HG03139 (cell line): ENCODE measurements around the gene ZNF362.
"Not testable (repeated sequence)": the region's sequence is repeated elsewhere in the genome, so short reads cannot be mapped to it uniquely, and the experiment has no call there.

Source experiments
- ATAC-seq: cut with Tn5 transposase; IDR thresholded peaks from one replicate; pipeline ENCODE4 v1.9.1; 2021; ENCODE audit not compliant: unreplicated experiment

Gene ZNF362, protein sequence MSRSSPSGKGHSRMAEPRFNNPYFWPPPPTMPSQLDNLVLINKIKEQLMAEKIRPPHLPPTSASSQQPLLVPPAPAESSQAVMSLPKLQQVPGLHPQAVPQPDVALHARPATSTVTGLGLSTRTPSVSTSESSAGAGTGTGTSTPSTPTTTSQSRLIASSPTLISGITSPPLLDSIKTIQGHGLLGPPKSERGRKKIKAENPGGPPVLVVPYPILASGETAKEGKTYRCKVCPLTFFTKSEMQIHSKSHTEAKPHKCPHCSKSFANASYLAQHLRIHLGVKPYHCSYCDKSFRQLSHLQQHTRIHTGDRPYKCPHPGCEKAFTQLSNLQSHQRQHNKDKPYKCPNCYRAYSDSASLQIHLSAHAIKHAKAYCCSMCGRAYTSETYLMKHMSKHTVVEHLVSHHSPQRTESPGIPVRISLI

DNA sequence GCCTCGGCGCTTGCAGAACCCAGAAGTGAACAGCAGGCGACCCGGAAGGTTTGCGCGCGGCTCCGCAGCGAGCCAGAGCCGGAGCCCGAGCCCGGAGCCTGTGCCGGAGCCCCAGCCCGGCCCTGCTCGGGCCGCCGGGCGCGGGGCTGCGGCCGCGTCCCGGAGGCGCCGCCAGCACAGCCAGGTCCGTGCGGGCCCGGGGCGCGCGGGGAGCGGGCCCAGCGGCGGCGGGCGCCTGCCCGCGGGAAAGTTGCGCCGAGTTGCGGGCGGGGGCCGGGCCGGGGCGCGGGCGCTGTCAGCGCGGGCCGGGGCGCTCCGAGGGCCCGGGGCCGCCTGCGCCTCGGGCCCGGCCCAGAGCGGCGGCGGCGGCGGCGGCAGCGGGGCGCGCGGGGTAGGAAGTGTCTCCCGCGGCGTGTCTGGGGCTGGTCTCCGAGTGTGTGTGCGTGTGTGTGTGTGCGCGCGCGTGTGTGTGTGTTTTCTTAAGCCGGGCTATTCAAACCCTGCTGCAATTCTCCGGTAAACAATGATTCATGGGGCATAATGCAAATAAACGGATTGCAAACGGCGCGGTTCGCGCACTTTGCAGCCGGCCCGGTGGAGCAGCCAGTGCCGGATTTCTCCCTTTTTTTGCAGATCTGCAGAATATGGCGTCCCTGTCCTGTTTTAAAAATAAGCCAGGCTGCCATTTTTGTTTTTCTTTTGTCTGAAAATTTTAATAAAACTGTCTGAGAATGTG, at the start of gene ZNF362:
Gene ZNF362, plus strand, starts transcription at position 22 of the 736 bp plus-strand sequence. CDS start 14,083 bp downstream, outside the sequence.
- peak; percentile 54 for ATAC-seq

DNA sequence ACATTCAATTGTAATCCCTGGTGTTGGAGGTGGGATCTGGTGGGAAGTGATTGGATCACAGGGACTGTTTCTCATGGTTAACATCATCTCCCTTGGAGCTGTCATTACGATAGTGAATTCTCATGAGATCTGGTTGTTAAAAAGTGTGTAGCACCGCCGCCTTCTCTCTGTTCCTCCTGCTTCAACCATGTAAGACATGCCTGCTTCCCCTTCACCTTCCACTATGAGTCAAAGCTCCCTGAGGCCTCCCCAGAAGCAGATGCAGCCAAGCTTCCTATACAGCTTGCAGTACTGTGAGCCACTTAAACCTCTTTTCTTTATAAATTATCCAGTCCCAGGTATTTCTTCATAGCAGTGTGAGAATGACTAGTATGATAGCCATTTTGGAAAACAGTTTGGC, 44.3 kb upstream of the ZNF362 start:
- ATAC-seq: no peak

DNA sequence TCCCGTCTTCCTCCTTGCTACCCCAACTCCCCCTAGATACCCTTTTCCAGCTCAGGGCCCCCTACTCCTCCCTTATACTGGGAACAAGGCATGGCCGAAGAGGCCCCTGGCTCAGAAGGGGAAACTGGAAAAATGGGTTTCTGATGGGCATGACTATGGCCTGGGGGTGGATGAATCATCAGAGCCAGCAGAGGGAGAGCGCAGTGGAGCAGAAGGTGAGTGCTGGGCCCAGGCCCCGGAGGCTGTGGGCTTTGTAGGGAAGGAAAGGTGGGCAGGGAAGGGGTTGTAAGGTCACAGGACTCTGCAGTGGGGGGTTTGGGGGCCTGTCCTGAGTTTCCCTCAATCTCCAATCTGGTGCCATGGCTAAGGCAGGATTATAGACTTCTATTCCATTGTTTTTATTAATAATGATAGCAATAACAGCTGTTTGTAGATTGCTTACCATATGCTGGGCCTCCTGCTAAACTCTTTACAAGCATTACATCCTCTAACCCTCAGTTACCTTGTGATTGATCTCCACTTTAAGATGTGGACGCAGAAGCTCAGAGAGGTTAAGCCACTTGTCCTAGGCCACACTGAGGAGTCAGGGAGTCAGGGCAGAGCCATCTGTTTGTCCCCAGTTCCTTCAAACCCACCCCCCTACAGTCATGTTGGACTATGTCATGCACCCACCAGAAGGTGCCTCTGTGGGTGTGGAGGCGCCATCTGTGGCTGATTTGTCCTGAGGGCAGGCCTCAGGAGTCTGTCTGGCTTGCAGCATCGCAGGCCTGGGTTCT, 36.2 kb upstream of the ZNF362 start:
- ATAC-seq: no peak

DNA sequence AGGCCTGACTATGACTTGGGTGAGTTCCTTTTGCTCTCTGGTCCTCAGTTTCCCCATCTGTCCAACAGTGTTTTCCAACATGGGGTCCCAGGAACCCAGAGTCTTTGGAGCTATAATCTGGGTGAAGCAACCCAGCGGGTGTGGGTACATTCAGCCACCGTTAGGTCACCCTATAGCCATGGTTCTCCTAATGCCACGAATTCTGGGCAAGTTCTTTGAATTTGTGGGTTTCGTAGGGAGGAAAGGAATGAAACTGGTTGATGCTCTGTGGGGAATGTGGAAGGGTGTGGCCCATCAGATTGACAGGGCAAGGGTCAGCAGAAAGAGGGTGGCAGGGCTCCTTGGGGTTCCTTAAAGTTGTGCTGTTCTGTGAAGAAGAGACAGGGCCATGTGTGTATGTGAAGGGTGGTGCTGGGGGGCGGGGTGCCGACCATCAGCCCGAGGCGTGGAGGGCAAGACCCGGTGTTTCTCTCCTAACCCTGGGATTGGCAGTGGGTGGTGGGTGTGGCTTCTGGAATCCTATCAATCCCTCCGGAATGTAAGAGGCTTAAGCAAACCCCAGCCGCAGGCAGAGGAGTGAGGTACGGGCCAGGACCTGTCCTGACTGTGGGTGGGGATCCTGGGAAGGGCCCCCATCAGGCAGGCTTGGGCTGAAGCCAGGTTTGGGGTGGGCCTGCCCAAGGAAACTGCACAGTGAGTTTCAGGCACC, 35.5 kb upstream of the ZNF362 start:
- no peak for ATAC-seq

DNA sequence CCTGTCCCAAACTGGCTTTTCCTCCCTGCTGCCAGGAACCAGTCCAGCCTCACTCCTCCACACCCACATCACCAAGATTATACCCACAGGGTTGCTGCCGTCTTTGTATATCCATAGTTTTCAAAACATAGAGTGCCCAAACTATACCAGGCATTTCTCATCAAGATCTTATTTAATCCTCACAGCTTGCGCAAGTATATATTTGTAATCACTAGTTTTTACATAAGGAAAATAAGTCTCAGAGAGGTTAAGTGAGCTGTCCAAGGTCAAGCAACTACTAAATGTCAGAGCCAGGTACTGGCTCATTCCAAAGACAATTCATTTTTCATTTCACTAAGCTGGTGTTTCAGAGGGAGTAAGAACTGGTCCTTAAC, 34.9 kb upstream of the ZNF362 start:
- no peak for ATAC-seq

DNA sequence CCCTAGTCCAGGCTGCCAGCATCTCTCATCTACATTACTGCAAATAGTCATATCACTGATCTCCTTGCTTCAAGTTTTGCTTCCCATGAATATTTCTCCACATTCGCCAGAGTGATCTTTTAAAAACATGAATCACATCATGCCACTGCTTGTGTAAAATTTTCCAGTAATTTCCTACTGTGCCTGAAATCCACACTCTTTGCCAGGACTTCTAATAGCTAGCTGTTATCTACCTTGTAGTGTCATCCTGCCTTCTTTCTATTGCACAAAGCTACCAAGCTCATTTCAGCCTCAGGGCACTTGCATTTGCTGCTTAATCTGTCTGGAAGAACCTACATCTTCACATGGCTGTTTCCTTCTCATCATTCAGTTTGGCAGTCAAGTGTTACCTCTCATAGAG, 33.9 kb upstream of the ZNF362 start:
- no peak for ATAC-seq

DNA sequence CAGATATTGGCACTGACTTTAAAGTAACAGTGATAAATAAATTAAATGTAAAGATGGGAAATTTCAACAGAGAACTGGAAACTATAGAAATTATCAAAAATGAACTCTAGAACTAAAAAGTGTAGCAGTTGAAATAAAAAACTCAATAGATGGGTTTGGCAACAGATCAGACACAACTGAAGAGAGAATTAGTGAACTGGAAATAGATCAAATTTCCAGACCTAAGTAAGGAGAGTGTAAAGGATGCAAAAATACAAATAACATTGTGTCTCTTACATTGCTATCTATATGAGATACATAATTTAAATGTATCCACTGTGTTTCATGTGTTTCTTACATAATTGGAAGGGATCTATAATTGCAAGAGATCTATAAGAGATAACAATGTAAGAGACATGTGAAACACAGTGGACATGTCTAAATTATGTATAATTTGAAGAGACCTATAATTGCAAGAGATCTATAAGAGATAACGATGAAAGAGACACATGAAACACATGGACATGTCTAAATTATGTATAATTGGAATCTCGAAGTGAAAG, 32.1 kb upstream of the ZNF362 start:
- ATAC-seq: no peak

DNA sequence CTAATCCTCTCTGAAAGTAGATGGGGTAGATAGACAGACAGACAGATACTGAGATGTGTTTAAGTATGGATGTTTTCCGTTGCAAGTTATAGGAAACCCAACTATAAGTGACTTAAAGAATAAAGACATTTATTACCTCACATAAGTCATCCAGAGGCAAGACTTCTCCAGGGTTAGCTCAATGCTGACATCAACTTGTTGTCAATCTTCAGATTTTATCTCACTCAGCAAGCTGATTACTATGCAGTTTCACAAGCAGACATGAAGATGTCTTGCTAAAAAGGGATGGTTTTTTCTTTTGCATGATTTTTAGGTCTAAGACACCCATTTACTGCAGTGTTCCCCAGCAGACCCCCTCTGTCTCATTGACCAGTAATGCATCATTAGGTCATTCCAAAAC, 30.7 kb upstream of the ZNF362 start:
- no peak for ATAC-seq

DNA sequence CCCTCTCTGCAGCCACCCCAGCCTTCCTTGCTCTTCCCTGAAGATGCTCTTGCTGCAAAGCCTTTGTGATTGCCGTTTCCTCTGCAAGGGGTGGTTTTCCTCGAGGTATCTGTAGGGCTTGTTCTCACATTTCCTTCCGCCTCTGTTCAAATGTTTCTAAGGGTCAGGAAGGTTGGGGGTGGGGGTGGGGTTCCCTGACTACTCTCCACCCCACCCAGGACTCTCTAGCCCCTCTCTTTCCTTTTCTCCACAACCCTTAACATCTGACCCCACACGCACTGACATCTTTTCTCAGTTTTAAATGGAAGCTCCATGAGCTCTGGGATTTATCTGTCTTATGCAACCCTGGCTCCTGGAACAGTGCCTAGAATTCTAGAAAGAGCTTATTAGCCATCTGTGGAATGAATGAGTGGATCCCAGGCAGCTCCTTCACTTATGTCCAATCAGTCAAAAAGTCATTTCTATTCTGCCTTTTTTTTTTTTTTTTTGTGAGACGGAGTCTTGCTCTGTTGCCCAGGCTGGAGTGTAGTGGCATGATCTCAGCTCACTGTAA, 27.3 kb upstream of the ZNF362 start:
- no peak for ATAC-seq

DNA sequence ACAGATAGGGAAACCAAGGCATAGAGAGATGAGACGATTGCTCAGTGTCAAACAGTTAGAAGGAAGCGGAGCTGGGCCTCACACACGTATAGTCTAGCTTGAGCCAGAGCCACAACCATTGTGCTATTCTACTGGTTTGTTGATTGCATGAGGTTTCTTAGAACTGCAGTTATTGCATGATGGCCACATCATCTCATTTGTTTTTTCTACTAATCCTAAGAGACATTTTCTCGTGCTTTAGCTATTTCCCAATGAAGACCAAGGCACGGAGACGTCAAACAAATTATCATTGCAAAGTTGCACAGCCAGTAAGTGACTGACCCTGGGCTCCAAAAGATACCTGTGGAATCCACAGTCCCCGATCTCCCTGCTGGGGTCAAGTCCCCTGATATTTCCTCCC, 25.1 kb upstream of the ZNF362 start:
- ATAC-seq: no peak

DNA sequence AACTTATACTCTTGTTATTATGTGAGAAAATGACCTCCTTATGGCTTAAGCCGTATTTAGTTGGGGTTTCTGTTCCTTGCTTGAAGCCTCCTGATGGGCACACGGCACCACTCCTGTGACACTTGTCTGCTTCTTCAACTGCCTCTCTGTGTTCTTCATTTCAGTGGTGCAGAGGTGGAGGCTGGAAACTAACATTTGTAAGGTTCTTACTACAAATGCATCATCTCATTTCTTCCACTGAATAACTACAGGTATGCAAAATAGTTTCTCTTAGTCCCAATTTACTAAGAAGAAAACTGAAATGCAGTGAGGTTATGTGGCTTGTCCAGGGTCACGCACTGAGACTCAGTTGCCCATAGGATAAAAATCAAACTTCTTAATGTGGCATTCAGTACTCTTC, 23.6 kb upstream of the ZNF362 start:
- no peak for ATAC-seq

DNA sequence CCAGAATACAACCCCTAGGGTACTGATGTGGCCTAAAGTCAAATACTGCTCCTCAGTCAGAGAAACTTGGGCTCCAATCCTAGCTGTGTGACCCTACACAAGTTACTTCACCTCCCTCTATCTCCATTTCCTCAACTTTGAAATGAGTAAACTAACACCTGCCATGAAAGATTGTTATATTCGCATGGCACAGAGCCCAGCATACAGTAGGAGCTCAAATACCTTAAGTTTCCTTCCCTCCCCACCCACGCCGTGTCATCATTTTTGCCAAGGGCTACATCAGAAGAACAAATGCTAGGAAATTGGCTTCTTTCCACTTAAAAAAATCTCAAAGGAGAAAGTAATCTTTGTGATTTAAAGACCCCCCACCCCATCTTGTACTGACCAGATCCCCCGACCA, 22.2 kb upstream of the ZNF362 start:
- no peak for ATAC-seq

DNA sequence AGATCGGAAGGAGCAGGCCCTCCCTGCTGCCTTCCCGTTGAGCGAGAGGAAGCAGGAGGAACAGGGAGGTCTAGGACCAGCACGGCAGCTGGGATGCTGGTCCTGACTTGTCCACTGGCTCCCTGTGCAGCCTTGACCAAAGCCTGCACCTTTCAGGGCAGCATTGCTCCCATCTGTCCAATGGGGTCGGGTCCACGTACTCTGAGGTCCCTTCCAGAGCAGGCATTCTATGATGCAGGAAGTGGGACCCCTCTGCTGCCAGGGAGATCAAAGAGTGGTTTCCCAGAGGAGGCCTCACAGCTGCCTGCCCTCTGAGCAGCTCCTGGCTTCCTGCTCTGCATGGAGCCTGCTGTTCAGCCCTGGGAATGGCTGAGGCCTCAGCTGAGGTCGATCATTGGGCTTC, 21.7 kb upstream of the ZNF362 start:
- no peak for ATAC-seq

DNA sequence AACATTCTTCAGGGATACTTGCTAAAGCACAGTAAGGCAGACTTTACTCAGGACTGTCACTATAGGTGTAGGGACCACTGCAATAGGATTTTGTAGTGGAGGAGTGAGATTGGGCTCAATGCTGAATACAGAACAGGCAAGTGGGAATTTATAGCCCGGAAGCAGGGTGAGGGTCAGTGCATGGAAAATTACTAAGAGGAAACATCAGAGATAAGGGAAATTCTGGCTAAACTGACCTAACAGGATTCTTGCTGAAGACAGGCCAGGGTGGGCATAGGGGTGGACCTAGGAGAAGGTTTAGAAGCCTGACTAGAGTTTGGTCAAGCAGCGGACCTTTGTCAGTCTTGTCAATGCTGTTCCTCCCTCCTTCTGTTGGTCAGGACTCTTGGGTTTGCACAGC, 20.8 kb upstream of the ZNF362 start:
- ATAC-seq: no peak

DNA sequence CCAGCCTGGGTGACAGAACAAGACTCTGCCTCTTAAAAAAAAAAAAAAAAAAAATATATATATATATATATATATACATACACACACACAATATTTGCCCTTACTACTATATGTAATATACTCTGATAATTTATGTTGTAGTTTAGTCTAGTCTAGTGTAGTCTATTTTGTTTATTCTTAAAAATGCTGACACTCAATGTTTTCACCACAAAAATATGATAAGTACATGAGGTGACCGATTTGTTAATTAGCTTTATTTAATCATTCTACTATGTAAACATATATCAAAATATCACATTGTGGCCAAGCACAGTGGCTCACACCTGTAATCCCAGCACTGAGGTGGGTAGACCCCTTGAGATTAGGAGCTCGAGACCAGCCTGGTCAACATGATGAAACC, 19.8 kb upstream of the ZNF362 start:
- no peak for ATAC-seq

DNA sequence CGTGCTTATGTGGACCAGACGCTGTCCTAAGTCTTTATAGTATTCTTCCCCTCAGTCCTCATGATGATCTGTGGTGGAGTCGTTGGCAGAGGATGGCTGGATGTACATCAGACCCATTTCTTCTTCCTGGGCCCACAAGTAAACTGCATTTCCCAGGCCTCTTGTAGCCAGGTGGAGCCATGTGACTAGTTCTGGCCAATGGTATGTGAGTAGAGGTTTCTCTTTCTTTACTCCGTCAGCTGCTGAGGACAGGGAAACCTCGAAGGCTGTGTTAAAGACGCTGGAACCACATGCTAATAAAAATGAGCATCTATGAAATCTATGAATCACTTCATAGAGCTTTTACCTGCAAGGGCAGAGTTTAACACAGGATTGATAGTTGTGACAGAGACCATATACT, 18.7 kb upstream of the ZNF362 start:
- ATAC-seq: no peak

DNA sequence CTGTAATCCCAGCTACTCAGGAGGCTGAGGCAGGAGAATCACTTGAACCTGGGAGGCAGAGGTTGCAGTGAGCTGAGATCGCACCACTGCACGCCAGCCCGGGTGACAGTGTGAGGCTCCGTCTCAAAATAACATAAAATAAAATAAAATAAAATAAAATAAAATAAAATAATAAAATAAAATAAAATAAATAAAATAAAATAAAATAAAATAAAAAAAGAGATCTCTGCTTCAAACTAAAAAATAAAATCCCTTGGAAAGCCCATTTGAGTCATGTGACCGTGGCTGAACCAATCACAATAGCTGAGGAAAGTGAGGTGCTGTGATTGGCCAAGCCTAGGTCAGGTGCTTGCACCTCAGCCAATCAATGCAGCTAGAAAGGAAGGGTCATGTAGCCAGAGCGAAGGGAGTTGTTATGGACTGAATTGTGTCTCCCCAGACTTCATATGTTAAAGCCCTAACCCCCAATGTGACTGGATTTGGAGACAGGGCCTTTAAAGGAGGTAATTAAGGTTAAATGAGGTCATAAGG, 18.0 kb upstream of the ZNF362 start:
- ATAC-seq: not testable (repeated sequence)

DNA sequence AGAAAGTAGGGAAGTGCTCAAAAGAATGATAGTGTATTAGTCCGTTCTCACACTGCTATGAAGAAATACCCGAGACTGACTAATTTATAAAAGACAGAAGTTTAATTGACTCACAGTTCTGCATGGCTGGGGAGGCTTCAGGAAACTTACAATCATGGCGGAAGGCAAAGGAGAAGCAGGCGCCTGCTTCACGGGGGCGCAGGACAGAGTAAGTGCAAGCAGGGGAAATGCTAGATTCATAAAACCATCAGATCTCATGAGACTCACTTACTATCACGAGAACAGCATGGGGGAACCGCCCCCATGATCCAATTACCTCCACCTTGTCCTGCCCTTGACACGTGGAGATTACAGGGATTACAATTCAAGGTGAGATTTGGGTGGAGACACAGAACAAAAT, 16.9 kb upstream of the ZNF362 start:
- not testable (repeated sequence) for ATAC-seq

DNA sequence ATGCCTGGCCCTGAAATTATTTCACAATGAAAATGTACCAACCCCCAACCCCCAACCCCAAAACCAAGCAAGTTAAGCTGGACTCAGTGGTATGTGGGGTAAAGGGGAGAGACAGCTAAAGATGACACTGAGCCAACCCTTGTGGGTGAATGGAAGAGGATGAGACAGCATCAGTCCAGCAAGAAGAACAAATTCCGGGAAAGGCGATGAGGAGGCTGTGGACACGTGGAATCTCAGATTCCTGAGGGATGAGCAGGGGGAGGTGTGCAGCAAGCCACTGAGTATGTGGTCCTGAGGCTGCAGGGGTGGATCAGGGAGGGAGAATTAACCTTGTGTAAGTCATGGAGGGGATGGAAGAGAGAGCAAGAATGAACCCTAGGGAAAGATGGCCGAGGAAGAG, 14.4 kb upstream of the ZNF362 start:
- ATAC-seq: no peak

DNA sequence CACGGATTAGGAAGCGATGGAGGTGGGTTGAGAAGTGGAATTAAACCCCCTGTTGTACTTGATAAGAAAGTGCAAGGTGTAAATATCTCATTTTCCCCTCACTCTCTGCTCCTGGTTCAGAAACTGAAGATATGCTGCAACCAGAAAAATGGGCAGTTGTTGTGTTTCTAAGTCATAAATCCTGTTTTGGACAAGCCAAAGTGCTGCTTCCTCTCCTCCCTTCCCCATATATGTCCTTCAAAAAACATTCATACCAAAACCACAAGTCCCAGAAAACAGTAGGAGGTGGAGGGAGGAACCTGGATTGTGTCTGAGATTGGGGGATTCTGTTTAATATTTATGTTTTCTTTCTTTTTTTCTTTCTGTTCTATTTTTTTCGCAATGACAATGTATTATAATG, 13.6 kb upstream of the ZNF362 start:
- no peak for ATAC-seq
